Hepatocyte (in vitro differentiated cells): Measurements from ENCODE around the gene PIK3C2B. TPM values are rescaled to one million over a fixed set of nuclear protein-coding genes. Genes with fewer than 3 reads are reported as not detected.

Experiments
- DNase-seq: peaks from one replicate; pipeline ENCODE4 v3.0.0-alpha.2; 2016; ENCODE audit warnings: low spot score
- H2AFZ ChIP-seq: fragments of 200-600 bp; sonication (generic); 2 replicates; pipeline ENCODE4 v1.6.0; 2016; ENCODE audit warnings: antibody characterized with exemption, mild to moderate bottlenecking
- H3K27ac ChIP-seq: fragments of 200-600 bp; sonication (generic); 2 replicates; pipeline ENCODE4 v1.5.1; 2016; ENCODE audit warnings: mild to moderate bottlenecking
- H3K27me3 ChIP-seq: fragments of 200-600 bp; sonication (generic); 2 replicates; pipeline ENCODE4 v1.6.1; 2016
- H3K36me3 ChIP-seq: fragments of 200-600 bp; sonication (generic); replicated peaks from 2 replicates; pipeline ENCODE4 v1.5.1; 2016; ENCODE audit warnings: low read depth; ENCODE audit not compliant: insufficient read depth
- H3K4me1 ChIP-seq: fragments of 200-600 bp; sonication (generic); 2 replicates; pipeline ENCODE4 v1.5.1; 2016; ENCODE audit warnings: mild to moderate bottlenecking, moderate library complexity; ENCODE audit not compliant: insufficient read depth
- H3K4me2 ChIP-seq: fragments of 200-600 bp; sonication (generic); 2 replicates; pipeline ENCODE4 v1.6.0; 2016
- H3K4me3 ChIP-seq: fragments of 200-600 bp; sonication (generic); 2 replicates; pipeline ENCODE4 v1.5.1; 2016; ENCODE audit warnings: mild to moderate bottlenecking
- H3K79me2 ChIP-seq: fragments of 200-600 bp; sonication (generic); 2 replicates; pipeline ENCODE4 v1.6.0; 2017; ENCODE audit warnings: mild to moderate bottlenecking
- H3K9me2 ChIP-seq: fragments of 200-600 bp; sonication (generic); replicated peaks from 2 replicates; pipeline ENCODE4 v1.6.0; 2017; ENCODE audit warnings: mild to moderate bottlenecking; ENCODE audit not compliant: insufficient read depth
- H3K9me3 ChIP-seq: fragments of 200-600 bp; sonication (generic); 2 replicates; pipeline ENCODE4 v1.5.1; 2016; ENCODE audit warnings: low read depth, mild to moderate bottlenecking
- H4K20me1 ChIP-seq: fragments of 200-600 bp; sonication (generic); 2 replicates; pipeline ENCODE4 v1.6.0; 2016; ENCODE audit warnings: mild to moderate bottlenecking; ENCODE audit not compliant: insufficient read depth, poor library complexity, severe bottlenecking
- CTCF ChIP-seq: fragments of 200-600 bp; sonication (generic); IDR thresholded peaks from 2 replicates; pipeline ENCODE4 v1.5.1; 2016; ENCODE audit warnings: antibody characterized with exemption, mild to moderate bottlenecking; ENCODE audit not compliant: poor library complexity
- EZH2 ChIP-seq: fragments of 200-600 bp; sonication (generic); IDR thresholded peaks from 2 replicates; pipeline ENCODE4 v1.6.1; 2016; ENCODE audit warnings: antibody characterized with exemption, mild to moderate bottlenecking, borderline replicate concordance
- EZH2phosphoT487 ChIP-seq: fragments of 200-600 bp; sonication (generic); IDR thresholded peaks from one replicate; pipeline ENCODE4 v1.6.1; 2018; ENCODE audit warnings: antibody characterized with exemption, mild to moderate bottlenecking, low read depth, moderate library complexity; ENCODE audit not compliant: unreplicated experiment, severe bottlenecking
- WGBS: methylation state at CpG from one replicate; pipeline ENCODE4 v1.1.6; 2016; ENCODE audit warnings: low lambda C conversion rate; ENCODE audit errors: missing lambda C conversion rate; 5-methylcytosine and 5-hydroxymethylcytosine counted together
- polyA plus RNA-seq: library from polyadenylated mRNA; unstranded; fragments of >200 nt; fragmentation: Nextera tagmentation; extraction: Ambion mirVana; gene quantifications from 2 replicates; pipeline ENCODE4 v1.2.1, GENCODE V29; 2016
- total RNA-seq: library from RNA; depleted of rRNA; stranded (reverse); fragments of >200 nt; gene quantifications from 2 replicates; pipeline ENCODE4 v1.2.3, GENCODE V29; 2014

PIK3C2B gene
- total and polyA plus RNA-seq, 2 experiments from 2014 or later = 18.8 to 26.0 TPM

GRCh38 chr1:204457666-204458065, 36.9 kb downstream of the PIK3C2B start:
- Histone ChIP-seq H3K9me2 (no peaks in the 10 kb centered on the region), H3K4me2 (no peak overlapping the region), H3K27me3 (no peaks in the 10 kb centered on the region), H3K4me1 (no peaks in the 10 kb centered on the region), H3K36me3 (no peaks in the 10 kb centered on the region), H4K20me1 (no peaks in the 10 kb centered on the region), H3K79me2 (no peaks in the 10 kb centered on the region), H3K4me3 (no peak overlapping the region), H3K9me3 (no peaks in the 10 kb centered on the region), H3K27ac (peak overlapping the region; percentile 62), H2AFZ (no peak overlapping the region)
- 77% methylated on average over 5 of the region's 5 CpGs for WGBS
- no peak for DNase-seq
- TF ChIP-seq CTCF = no peak
- TF ChIP-seq EZH2phosphoT487 = no peak
- no peak for TF ChIP-seq EZH2

DNA sequence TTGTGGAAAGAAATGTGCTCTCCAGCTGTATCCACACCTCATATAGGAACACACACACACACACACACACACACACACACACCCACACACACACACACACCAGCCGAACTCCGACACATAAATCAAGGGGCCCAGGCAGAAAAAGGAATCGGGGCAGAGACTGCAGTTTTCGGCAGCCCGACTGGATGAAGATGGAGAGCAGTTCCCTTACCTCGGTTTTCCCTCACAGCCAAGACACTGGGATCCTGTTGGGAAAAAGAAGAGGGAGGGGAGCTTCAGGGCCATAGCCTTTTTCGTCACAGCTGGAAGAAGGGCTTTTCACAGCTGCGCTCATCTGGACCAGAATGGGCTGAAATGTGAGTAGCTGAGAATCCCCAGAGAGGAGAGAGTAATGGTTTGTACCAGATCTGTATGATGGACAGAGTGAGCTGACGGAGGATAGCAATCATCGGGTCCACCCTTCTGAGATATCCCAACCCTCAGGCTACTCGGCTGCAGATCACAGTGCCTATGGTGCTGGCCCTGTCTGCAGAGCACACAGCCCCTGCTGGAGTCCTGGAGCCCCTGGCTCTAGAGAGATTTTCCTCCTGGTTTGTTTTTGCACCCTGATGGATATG, 37.7 kb downstream of the PIK3C2B start:
- 59% methylated on average over 11 of the region's 11 CpGs for WGBS
- no peaks in the 10 kb centered on the region for H3K36me3 ChIP-seq

DNA sequence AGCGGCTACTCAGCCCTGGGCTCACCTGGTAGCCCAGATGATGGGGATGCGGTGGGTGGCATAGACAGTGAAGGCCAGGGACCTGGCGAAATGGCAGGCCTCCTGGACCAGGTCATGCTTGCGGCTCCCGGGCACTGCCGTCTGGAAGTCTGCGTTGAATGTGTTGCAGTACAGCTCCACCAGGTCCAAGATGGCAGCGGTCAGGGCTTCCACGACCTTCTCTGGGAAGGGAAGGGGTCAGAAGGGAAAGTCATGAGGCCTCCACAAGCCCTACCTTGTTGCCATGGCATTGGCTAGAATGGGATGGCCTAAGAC, 38.8 kb downstream of the PIK3C2B start:
- no peaks in the 10 kb centered on the region for H4K20me1 ChIP-seq
- no peak for DNase-seq
- 95% methylated on average over 9 of the region's 9 CpGs for WGBS

More for the DNA sequence above, 37.7 kb downstream of the PIK3C2B start:
- Histone ChIP-seq H3K4me3 (no peak overlapping the region), H3K27ac (peak overlapping the region; percentile 62), H3K27me3 (no peaks in the 10 kb centered on the region), H2AFZ (no peak overlapping the region), H3K9me3 (no peaks in the 10 kb centered on the region), H3K79me2 (no peaks in the 10 kb centered on the region), H3K9me2 (no peaks in the 10 kb centered on the region), H3K4me2 (peak overlapping the region; percentile 37), H4K20me1 (no peaks in the 10 kb centered on the region), H3K4me1 (no peaks in the 10 kb centered on the region)
- no peak for TF ChIP-seq EZH2
- TF ChIP-seq EZH2phosphoT487 = no peak
- TF ChIP-seq CTCF = no peak
- no peak for DNase-seq

More for the DNA sequence above, 38.8 kb downstream of the PIK3C2B start:
- Histone ChIP-seq H3K4me1 (peaks cover 11% of the 10 kb centered on the region), H3K27ac (no peak overlapping the region), H3K9me2 (no peaks in the 10 kb centered on the region), H3K4me2 (no peak overlapping the region), H3K27me3 (no peaks in the 10 kb centered on the region), H3K36me3 (no peaks in the 10 kb centered on the region), H3K9me3 (no peaks in the 10 kb centered on the region), H2AFZ (no peak overlapping the region), H3K79me2 (no peaks in the 10 kb centered on the region), H3K4me3 (no peak overlapping the region)
- no peak for TF ChIP-seq CTCF
- TF ChIP-seq EZH2phosphoT487 = no peak
